Stimulated activated CD4-positive, alpha-beta T cell treated with anti-CD3 and anti-CD28 coated beads, Interleukin-12 subunit alpha, Interleukin-12 subunit beta, amount 100 ng/mL, for 24 hours (primary cell): Measurements from ENCODE around the gene PDLIM4.
A peak's percentile ranks its signal among the peaks of the same experiment; 100 is the strongest.

Source experiments
- DNase-seq, 2 experiments: peaks; one replicate each; pipeline ENCODE4 v3.0.0-alpha.2; 2020; ENCODE audit warnings: low read depth in 2 of 2

The PDLIM4 gene

DNA sequence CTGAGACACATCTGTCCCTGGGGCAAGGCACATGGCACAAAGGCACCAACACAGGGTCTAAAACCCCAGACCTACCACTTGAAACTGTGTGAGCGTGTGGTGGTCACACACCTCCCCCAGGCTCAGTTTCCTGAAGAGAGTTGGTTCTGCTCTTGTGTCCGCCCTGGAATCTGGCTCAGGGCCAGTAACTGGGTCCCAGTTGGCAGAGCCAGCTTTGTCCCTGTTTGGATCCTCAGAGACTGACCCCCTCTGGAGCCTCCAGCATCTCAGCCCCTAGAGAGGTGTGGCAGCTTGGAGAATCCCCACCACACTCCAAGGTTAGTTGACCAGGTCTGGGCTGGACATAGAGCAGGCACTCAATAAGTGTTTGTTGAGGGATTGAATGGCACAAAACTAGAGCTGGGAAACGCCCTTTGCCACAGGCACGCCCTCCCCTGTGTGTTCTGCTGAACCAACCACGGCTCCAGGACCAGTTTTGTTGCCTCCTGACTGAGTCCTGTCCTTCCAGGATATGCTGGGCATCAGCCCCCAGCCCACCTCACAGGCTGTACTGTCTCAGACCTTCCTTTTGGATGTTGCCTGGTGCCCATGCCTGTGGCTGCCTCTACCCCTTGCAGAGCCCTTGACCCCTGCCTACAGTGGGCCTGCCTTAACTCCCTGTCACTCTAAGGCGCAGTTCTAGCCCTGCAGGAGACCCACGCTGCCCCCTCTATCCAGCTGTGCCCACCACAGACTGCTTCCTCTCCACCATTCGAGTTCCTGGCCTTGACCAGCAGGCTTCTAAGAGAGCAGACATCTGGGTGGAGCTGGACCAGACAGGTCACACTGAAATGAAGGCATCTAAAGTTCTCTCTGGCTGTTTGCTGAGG, 3.8 kb upstream of the PDLIM4 start:
- DNase-seq, result no peak

DNA sequence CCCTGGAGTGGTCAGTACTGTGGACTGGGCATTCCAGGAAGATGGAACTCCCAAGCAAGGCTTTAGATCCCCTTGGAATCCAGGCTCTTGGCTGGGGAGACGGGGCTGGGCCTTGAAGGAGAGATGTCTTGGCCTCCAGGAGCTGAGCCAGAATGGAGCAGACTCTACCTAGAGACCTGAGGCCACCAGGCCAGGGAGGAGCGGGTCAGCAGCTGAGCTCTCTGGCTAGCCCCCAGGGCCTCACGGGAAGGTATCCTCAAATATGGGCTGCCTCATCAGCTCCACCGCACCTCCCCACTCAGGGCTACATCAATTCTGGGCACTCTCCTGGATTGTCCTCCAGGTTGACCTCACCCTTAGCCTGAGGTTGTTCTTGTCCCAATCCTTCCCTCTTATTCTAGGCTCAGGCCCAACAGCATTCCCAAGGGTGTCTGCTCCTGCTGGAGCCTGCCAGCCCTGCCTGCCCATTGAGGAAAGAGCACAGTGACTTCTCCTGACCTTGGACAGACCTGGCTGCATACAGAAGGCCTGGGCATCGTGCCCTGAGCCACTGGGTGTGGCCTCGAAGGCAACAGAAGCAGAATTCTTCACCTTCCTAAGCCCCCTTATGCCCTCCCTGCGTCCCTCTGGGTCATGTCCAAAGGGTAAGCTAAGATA, 3.0 kb upstream of the PDLIM4 start:
- DNase-seq, result no peak

DNA sequence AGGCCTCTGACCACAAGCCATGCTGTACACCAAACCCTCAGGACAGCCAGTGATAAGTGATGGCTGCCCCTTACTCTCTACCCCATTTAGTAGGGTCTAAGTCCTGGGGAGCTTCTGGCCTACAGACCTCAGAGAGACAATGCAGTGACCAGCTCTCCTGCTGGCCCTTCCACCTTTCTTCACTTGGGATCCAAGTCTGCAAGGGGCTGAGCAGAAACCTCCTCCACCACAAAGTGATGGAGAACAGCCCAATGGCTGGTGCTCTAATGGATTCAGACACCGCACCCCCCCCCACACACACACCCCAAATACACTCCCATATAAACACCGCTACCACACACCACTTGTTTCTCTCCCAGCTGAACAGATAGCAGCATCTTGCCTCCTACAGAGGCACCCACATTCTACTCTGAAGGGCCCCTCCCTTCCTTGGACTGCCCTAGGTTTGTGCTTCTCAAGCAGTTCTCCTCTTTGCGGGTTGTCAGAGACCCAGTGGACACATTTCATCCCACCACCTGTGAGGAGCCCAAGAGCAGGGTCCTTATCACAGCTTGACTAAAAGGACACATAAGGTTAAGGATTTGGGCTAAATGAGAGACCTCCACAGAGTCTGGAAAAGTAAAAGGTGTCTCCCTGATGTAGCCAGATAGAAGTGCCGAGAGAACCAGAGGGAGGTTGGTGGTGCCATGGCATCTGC, 1.3 kb upstream of the PDLIM4 start:
- no peak for DNase-seq

- DNase-seq, result no peak
Measured at GRCh38 chr5:132256783-132257130, 739 bp upstream of the PDLIM4 start.

DNA sequence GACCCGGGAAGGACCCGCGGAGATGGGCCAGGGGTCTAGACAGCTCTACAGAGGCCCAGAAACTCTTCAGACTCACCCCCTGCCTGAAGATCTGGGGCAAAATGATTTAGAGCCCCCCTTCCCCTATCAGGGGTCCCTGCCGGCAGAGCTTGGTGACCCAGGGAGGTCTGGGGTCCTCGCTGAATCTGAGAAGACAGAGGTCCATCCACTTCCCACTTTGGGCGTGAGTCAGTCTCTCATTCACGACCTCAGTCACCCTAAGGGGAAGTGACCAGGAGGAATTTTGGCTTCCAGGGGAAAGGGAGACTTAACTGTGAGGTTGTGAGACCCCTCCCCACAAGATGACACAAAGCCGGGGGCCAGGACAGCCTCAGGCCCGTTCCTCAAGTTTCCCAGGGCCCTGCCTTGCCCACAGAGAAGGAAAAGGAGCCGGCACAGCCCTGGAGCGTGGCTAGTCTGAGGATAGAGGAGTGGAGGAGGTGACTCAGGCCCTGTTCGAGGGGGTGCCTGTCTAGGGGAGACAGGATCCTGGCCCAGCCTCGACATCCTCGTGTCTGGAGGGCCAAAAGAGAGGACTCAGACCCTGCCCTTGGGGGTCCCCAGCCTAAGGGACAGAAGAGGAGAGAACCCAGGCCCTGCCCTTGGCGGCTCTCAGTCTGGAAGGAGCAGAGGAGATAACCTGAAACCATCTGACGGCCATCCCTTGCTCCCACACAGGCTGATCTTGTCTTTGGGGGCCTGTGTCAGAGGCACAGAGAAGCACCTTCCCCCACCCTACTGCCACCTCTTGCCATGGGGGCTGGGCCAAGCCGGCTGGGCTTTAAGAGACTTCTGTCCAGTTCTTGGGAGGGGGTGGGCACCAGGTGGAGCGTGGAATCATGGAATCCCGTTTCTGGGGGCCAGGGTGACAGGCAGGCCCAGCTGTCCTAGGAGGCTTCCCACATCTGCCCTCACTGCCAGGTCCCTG, 889 bp downstream of the PDLIM4 start:
- no peak for DNase-seq

DNA sequence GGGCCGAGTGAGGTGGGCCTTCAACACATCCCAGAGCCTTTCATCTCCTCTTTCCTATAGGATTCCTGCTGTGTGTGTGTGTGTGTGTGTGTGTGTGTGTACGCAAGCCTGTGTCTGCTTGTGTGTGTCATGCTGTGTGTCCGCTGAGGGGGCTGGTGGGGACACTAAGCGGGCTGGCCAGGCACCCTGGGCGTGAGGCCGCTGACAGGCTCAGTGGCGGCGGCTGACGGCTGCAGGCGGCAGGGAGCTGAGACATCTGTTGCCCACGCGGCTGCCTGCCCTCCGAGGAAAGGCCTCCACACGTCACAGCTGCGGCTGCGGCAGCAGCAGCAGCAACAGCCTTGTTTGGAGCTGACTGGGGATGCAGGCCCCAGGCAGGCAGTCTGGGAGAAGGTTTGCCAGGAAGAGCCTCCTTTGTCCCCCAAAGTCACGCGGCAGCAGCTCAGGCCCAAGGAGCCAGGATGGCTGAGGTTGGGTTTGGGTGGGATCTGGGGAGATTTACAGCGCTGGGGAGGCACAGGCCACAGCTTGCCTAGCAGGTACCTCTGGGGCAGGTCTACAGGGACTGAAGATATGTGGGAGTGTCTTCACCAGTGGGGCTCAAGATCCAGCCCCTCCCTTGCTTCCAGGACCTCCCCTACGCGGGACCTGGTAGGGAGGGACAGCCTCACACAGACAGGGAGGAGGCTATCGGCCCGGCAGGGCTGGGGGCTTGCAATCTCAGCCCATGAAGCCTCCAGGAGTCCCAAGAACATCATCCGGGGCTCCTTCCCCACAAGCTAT, 1.8 kb downstream of the PDLIM4 start:
- DNase-seq, result no peak

DNA sequence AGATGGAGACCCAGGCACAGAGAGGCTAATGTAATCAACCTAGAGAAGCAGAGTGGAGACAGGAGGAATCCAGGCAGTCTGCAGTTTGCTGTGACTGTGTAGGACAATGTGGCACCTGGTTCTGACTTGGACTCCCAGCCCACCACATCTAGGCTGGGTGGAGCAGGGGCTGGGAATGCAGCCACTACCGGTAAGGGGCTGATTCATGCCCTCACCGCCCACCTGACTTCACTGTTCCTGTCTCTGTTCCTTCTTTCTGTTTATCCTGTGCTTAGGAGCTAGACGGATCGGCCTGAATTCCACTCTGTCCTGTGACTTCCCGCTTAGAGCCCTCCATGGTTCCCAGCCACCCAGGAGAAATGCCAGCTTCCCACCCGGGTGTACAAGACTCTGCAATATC, 2.6 kb downstream of the PDLIM4 start:
- DNase-seq, result no peak

GRCh38 chr5:132260714-132261551, 3.4 kb downstream of the PDLIM4 start:
- peak in 1 of 2 experiments; percentile 32 for DNase-seq

DNA sequence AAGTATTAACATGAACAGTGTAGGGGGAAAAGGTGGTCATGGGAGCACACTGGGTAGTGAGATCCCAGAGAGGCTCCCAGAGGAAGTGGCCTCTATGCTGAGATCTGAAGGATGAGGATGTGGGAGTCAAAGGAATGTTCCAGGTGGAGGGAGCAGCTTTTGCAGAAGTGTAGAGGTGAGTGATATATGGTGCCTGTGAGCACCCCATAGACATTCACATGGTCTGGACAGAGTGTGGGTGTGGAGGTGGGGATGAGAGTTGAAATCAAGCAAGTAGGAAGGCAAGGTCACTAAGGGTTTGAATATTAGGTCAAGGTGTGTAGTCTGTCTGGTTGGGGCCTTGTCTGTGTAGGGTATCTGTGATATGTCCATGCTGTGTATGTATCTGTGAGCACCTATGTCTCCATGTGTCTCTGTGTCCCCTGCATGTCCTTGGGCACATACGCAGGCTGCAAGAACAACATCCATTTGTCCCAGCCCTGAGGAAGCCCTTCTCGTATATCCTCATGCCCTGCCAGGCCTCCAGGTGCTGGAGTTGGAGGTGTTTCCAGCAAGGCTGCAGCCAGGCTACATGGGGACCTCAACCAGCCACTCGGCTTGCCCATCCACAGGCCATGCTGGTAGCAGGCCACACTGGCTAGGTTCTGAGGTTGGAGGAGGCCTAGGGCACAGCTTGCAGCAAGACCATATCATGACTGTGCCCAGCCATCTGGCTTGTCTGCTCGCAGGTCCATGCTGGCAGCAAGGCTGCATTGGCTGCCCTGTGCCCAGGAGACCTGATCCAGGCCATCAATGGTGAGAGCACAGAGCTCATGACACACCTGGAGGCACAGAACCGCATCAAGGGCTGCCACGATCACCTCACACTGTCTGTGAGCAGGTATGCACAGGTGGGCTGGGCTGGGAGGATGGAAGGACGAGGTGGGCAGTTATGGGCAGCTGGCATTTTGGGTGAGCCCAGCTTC, 4.7 kb downstream of the PDLIM4 start:
- no peak for DNase-seq

DNA sequence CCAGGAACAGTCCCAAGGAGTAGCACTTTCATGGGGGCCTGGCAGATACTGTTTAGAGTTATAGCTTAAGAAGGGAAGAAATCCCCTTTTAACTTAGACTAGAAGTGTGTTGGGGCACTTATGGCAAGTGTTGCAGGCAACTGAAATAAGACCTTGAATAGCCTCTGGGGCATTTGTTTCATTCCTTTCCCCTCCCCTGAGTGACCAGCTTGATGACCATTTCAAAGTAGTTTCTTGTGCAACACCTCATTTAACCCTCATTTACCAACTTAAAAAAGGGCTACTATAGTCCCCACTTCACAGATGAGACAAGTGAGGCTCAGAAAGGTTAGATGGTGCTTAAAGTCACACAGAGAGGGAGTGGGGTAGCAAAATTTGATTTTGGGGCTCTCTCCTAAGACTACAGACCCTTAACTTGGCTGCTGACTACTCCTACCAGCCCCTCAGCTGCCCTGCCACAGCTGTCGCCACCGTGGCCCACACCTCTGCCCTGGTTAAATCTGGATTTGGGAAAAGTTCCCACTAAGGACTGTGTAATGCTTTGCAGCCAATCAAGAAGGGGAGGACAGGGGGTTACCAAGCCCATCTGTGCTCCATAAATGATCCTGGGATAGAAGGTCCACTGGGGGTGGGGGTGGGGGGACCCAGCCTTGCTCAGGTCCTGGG, 5.5 kb downstream of the PDLIM4 start:
- DNase-seq, result no peak

DNA sequence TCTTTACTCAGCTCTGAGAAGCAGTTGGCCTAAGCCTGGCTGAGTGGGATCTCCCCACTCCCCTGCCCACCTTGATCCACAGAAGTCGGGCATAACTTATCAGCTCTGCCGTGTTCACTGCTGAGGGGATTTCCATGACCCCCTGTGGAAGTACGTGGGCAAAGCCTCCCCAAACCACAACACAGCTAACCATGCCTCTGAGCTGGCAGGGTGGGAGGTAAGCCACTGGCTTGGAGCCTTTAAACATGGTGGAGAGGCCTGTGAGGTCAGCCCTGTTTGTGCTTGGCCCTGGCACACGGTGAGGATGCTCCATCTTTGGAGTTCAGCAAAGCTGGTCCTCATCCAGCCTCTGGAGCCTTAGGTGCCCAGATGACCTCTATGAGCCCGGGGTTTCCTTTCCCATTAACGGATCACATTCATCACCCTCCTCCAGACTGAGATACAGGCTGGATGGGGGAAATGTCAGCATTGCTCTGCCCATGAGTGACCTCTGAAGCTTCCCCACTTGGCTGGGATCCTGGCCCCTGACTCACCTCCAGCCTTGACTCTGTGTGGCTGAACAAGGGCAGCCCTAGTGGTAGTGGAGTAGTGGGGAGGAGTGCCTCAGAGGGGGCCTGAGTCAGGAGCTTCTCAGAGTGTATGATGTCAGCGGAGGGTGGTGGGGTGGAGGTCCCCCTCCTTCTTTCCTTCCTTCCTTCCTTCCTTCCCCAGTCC, 6.2 kb downstream of the PDLIM4 start:
- no peak for DNase-seq

GRCh38 chr5:132264546-132265335, 7.2 kb downstream of the PDLIM4 start:
- no peak for DNase-seq

DNA sequence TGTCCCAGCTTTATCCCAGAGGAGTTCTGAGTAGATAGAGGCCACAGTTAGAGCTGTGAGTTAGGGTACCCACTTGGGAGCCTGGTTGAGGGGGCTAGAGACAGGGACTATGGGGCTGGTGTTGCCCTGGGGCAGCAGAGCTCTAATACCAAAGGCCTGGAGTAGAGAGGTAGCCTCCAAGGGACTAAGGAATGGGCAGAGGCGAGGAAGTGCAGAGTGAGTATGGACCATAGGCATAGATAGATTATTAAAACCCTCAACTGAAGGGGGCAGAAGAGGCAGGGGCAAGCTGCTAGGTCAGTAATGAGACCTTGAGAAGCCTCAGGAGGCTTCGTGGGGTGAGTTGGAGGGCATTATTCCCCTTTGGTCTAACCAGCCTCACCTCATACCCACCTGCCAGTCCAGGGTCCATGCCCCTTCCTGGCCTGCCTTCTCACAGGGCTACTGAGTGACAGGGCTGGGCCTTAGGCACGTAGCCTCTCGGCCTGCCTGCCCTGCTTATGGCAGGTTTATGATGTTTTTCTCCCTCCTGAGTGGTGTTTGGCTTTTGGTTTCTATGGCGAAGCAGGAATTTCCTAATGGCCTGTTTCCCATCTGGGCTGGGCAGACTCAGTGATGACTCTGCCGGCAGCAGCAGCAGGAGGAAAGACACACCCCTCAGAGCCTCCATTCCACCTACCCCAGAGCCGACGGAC, 8.0 kb downstream of the PDLIM4 start:
- DNase-seq, result no peak

GRCh38 chr5:132266031-132266835, 8.7 kb downstream of the PDLIM4 start:
- no peak for DNase-seq

- no peak for DNase-seq
Measured at GRCh38 chr5:132266836-132267160, 9.3 kb downstream of the PDLIM4 start.
